ENCODE measurements around the gene SSBP3.

GRCh38 chr1:54375298-54375697 lies 30.9 kb downstream of the SSBP3 start:
- TF ChIP-seq ATF4 (CRISPR knock-in tag; IDR thresholded peaks at IDR 0.05), result no peak
- TF ChIP-seq CTCF (CRISPR knock-in tag; IDR thresholded peaks at IDR 0.05), result no peak
- TF ChIP-seq CEBPZ (IDR thresholded peaks at IDR 0.05; ENCODE audit: low read length), result no peak
- TF ChIP-seq ZFP62 (CRISPR knock-in tag; IDR thresholded peaks at IDR 0.05), result no peak
- TF ChIP-seq ZNF773 (CRISPR knock-in tag; IDR thresholded peaks at IDR 0.05; ENCODE audit: borderline replicate concordance), result no peak
- TF ChIP-seq ZNF777 (CRISPR knock-in tag; IDR thresholded peaks at IDR 0.05), result no peak
- TF ChIP-seq NFYB (CRISPR knock-in tag; IDR thresholded peaks at IDR 0.05), result no peak
- TF ChIP-seq NFE2L1 (CRISPR knock-in tag; IDR thresholded peaks at IDR 0.05; ENCODE audit: borderline replicate concordance), result no peak
